ENCODE results near the gene SH2D6.
"Not testable (repeated sequence)": the region's sequence is repeated elsewhere in the genome, so short reads cannot be mapped to it uniquely, and the experiment has no call there.

SH2D6 gene

DNA sequence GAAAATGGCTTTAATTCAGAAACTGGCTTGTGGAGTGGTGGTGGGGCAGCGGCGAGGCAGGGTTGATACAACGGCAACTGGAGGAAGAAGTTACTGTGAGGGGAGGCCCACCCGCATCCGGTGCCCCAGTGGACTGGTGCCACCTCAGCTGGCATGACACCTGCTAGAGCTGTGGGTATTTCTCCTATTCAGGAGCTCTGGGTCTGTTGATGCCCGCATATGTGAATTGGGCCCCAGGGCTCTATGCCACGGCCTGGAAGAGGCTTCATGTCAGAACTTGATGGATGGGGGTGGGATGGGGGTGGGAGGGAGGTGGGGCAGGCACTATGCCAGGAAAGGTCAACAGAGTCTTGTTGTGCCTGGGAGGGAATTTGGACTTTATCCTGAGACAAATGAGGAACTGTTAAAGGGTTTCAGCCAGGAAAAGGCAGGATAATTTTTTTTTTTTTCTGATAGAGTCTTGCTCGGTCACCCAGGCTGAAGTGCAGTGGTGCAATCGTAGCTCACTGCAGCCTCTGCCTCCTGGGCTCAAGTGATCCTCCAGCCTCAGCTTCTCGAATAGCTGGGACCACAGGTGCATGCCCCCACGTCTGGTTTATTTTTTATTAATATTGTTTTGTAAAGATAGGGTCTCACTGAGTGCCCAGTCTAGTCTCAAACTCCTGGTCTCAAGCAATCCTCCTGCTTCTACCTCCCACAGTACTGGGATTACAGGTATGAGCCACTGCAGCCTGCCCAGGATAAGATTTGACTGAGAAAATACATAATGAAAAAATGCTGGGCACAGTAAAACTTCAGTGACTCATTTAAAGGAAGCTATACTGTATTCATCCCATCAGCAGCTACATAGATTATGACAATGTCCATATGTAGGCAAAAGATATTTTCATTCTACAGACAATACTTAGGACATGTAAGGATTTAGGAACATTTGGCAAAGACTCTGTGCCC is 52.6 kb downstream of the SH2D6 start:
- DNase-seq (ENCODE audit: low read depth), result no peak

GRCh38 chr2:85472261-85472660 is 53.7 kb downstream of the SH2D6 start:
- no peak for DNase-seq (ENCODE audit: low read depth)

GRCh38 chr2:85475799-85476490 is 57.4 kb downstream of the SH2D6 start:
- no peak for DNase-seq (ENCODE audit: low read depth)

DNA sequence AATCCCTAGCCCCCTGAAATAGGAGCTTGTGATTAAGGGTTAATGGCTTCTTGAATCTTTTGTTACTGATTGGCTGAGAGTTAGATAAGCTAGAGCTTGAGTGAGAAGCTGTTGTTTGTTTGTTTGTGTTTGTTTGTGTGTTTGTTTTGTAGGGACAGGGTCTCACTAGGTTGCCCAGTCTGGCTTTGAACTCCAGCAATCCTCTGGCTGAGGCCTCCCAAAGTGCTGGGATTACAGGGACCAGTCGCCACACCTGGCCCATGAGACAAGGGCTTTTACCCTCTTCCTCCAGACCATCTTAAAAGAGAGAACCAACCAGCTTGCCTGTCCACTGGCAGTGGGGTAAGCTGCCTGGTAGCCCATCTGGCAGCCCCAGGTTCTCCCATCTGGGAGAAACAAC is 58.1 kb downstream of the SH2D6 start:
- DNase-seq (ENCODE audit: low read depth), result no peak

- DNase-seq (ENCODE audit: low read depth), result no peak
Measured at GRCh38 chr2:85477884-85478283, 59.4 kb downstream of the SH2D6 start.

DNA sequence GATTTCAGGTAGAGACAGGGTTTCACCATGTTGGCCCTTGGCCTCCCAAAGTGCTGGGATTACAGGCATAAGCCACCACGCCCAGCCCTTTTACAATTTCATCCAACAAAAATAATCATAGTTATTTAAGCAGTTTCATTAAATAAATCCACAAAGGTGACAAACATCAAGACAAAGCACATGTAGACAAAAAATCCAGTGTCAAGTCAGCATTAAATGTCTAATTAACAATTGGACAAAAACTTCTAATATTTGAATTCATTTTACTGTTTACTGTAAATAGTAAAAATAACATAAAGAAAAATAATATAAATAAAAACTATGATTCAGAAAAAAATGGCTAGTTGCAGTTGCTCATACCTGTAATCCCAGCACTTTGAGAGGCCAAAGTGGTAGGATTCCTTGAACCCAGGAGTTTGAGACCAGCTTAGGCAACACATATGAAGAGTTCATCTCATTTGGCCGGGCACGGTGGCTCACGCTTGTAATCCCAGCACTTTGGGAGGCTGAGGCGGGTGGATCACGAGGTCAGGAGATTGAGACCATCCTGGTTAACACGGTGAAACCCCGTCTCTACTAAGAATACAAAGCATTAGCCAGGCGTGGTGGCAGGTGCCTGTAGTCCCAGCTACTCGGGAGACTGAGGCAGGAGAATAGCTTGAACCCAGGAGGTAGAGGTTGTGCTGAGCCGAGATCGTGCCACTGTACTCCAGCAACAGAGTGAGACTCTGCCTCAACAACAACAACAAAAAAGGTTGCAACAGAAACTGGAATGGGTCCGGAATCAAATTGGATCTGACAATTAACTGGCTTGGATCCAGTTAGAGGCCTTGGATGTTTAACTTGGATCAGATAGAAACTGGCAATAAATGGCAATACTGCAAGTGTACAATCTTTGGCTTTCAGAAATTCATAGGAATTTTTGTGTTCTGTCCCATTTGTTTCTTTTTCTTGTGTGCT is 63.6 kb downstream of the SH2D6 start:
- no peak for DNase-seq (ENCODE audit: low read depth)

DNA sequence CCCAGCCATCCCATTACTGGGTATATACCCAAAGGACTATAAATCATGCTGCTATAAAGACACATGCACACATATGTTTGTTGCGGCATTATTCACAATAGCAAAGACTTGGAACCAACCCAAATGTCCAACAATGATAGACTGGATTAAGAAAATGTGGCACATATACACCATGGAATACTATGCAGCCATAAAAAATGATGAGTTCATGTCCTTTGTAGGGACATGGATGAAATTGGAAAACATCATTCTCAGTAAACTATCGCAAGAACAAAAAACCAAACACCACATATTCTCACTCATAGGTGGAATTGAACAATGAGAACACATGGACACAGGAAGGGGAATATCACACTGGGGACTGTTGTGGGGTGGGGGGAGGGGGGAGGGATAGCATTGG is 66.1 kb downstream of the SH2D6 start:
- not testable (repeated sequence) for DNase-seq (ENCODE audit: low read depth)

DNA sequence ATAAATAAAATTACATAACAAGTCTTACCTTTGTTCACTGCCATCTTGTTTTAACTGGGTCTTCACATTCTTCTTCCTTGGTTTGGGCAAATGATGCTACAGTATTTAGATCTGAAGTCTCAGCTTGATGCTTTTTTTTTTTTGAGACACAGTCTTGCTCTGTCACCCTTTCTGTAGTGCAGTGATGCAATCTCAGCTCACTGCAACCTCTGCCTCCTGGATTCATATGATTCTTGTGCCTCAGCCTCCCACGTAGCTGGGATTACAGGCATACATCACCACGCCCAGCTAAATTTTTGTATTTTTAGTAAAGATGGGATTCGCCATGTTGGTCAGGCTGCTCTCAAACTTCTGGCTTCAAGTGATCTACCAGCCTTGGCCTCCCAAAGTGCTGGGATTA is 67.3 kb downstream of the SH2D6 start:
- DNase-seq (ENCODE audit: low read depth), result no peak

Data from non-pigmented ciliary epithelial cell (primary cell).